BLaER1 (cell line): ENCODE results near the gene NOL9.
"Not testable (repeated sequence)": the region's sequence is repeated elsewhere in the genome, so short reads cannot be mapped to it uniquely, and the experiment has no call there.

Experiments
- H3K27ac ChIP-seq: shearing (Covaris generic); formaldehyde crosslinking; 2 replicates; pipeline ENCODE4 v1.8.1; 2022
- H3K27me3 ChIP-seq: shearing (Covaris generic); formaldehyde crosslinking; 2 replicates; pipeline ENCODE4 v1.8.1; 2022
- H3K36me3 ChIP-seq: shearing (Covaris generic); formaldehyde crosslinking; 2 replicates; pipeline ENCODE4 v1.8.1; 2022
- H3K4me1 ChIP-seq: shearing (Covaris generic); formaldehyde crosslinking; 2 replicates; pipeline ENCODE4 v1.8.1; 2022
- H3K4me2 ChIP-seq: shearing (Covaris generic); formaldehyde crosslinking; 2 replicates; pipeline ENCODE4 v1.8.1; 2022
- H3K4me3 ChIP-seq: shearing (Covaris generic); formaldehyde crosslinking; 2 replicates; pipeline ENCODE4 v1.8.1; 2022
- H3K9ac ChIP-seq: shearing (Covaris generic); formaldehyde crosslinking; 2 replicates; pipeline ENCODE4 v1.8.1; 2022
- H3K9me3 ChIP-seq: shearing (Covaris generic); formaldehyde crosslinking; 2 replicates; pipeline ENCODE4 v1.8.1; 2022
- H4K20me1 ChIP-seq: shearing (Covaris generic); formaldehyde crosslinking; 2 replicates; pipeline ENCODE4 v1.8.1; 2022
- Cebpa-rat ChIP-seq: shearing (Covaris generic); IDR thresholded peaks from 2 replicates; pipeline ENCODE4 v1.8.1; 2022

The NOL9 gene

GRCh38 chr1:6577831-6578525, 23.7 kb upstream of the NOL9 start:
- H4K20me1 ChIP-seq: peaks cover 27% of the 10 kb centered on the region
- H3K27me3 ChIP-seq: no peaks in the 10 kb centered on the region
- H3K4me1 ChIP-seq: peaks cover 46% of the 10 kb centered on the region
- H3K4me2 ChIP-seq: peak overlapping the region; percentile 97
- no peaks in the 10 kb centered on the region for H3K9me3 ChIP-seq
- no peak for TF ChIP-seq Cebpa-rat
- H3K27ac ChIP-seq: 0 out of 2 replicates have a peak overlapping the region, but pooled peaks have one; percentile 1
- H3K4me3 ChIP-seq: no peak overlapping the region
- no peaks in the 10 kb centered on the region for H3K36me3 ChIP-seq
- no peak overlapping the region for H3K9ac ChIP-seq

GRCh38 chr1:6574818-6575217, 20.5 kb upstream of the NOL9 start:
- Histone ChIP-seq H3K27ac (no peak overlapping the region), H3K9ac (no peak overlapping the region), H3K4me1 (peaks cover 27% of the 10 kb centered on the region), H3K4me2 (no peak overlapping the region), H3K4me3 (no peak overlapping the region), H3K9me3 (peaks cover 7% of the 10 kb centered on the region), H3K36me3 (no peaks in the 10 kb centered on the region), H4K20me1 (no peaks in the 10 kb centered on the region), H3K27me3 (no peaks in the 10 kb centered on the region)
- TF ChIP-seq Cebpa-rat: no peak

DNA sequence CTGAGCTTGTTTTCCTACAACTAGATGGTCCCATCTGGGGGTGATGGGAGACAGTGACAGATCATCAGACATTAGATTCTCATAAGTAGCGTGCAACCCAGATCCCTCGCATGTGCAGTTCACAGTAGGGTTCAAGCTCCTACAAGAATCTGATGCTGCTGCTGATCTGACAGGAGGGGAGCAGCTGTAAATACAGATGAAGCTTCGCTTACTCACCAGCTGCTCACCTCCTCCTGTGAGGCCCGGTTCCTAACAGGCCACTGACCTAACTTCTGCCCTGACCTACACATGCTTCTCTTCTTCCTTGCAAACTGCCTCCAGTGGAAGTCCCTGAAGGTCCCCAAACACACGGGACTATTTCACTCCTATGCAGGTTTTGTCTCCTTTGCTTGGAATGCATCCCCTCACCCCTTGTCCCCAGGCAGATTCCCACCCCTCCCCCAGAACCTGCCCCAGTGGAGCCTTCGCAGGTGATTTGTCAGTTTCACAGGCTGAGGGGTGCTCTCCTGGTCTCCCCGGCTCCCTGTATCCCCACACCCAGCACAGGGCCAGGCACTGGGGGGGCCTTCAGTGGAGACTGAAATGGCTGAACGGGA, 19.8 kb upstream of the NOL9 start:
- Histone ChIP-seq H3K27ac (no peak overlapping the region), H3K36me3 (no peaks in the 10 kb centered on the region), H3K4me1 (peaks cover 28% of the 10 kb centered on the region), H3K9me3 (peaks cover 7% of the 10 kb centered on the region), H3K9ac (no peak overlapping the region), H3K27me3 (no peaks in the 10 kb centered on the region), H3K4me2 (no peak overlapping the region), H4K20me1 (no peaks in the 10 kb centered on the region), H3K4me3 (no peak overlapping the region)
- no peak for TF ChIP-seq Cebpa-rat

GRCh38 chr1:6572653-6573383, 18.5 kb upstream of the NOL9 start:
- Histone ChIP-seq H3K27ac (no peak overlapping the region), H3K4me2 (no peak overlapping the region)

DNA sequence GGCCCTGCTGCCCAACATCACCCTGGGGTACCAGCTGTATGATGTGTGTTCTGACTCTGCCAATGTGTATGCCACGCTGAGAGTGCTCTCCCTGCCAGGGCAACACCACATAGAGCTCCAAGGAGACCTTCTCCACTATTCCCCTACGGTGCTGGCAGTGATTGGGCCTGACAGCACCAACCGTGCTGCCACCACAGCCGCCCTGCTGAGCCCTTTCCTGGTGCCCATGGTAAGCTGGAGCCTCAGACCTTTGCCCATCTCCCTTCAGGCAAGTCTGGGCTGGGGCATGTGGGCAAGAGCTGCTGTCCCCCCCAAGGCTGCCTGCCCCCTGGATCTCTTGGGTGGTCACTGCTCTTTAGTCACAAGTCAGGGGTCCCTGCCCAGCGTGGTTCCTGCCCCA, 16.7 kb upstream of the NOL9 start:
- Histone ChIP-seq H3K4me3 (no peak overlapping the region), H3K9ac (no peak overlapping the region), H3K27ac (no peak overlapping the region), H4K20me1 (no peaks in the 10 kb centered on the region), H3K27me3 (no peaks in the 10 kb centered on the region), H3K36me3 (no peaks in the 10 kb centered on the region), H3K4me1 (peaks cover 14% of the 10 kb centered on the region), H3K4me2 (no peak overlapping the region), H3K9me3 (peaks cover 7% of the 10 kb centered on the region)
- no peak for TF ChIP-seq Cebpa-rat

More at GRCh38 chr1:6572653-6573383, 18.5 kb upstream of the NOL9 start:
- H3K9me3 ChIP-seq: peaks cover 7% of the 10 kb centered on the region
- no peak overlapping the region for H3K4me3 ChIP-seq
- peaks cover 15% of the 10 kb centered on the region for H3K4me1 ChIP-seq
- H3K27me3 ChIP-seq: no peaks in the 10 kb centered on the region
- TF ChIP-seq Cebpa-rat: no peak
- no peak overlapping the region for H3K9ac ChIP-seq
- no peaks in the 10 kb centered on the region for H4K20me1 ChIP-seq
- H3K36me3 ChIP-seq: no peaks in the 10 kb centered on the region

DNA sequence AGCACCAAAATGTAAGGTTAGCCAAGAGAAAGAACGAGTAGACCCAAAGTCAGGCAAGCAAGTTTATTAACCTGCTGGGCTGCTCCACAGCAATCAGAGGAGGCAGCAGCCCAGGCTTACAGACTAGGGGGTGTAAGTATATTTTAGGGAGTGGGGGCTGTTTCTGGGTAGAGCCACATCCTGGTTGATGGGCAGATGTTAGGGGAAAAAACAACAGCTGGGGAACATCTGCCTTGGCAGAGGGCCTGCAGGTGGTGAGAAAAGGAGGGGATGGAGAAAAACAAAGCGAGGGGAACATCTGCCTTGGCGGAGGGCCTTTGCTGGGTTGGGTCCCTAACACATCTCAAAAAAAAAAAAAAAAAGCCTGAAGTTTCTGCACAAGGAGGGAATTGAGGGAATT, 15.8 kb upstream of the NOL9 start:
- no peaks in the 10 kb centered on the region for H3K27me3 ChIP-seq
- H3K9me3 ChIP-seq: peaks cover 7% of the 10 kb centered on the region
- H3K36me3 ChIP-seq: no peaks in the 10 kb centered on the region
- peak overlapping the region; percentile 65 for H3K4me2 ChIP-seq
- no peak for TF ChIP-seq Cebpa-rat
- H3K27ac ChIP-seq: no peak overlapping the region
- no peak overlapping the region for H3K9ac ChIP-seq
- H4K20me1 ChIP-seq: no peaks in the 10 kb centered on the region
- H3K4me1 ChIP-seq: peaks cover 14% of the 10 kb centered on the region
- no peak overlapping the region for H3K4me3 ChIP-seq

- Histone ChIP-seq H4K20me1 (no peaks in the 10 kb centered on the region), H3K36me3 (no peaks in the 10 kb centered on the region), H3K9me3 (peaks cover 7% of the 10 kb centered on the region), H3K27me3 (no peaks in the 10 kb centered on the region), H3K4me3 (no peak overlapping the region), H3K27ac (no peak overlapping the region), H3K4me1 (peaks cover 14% of the 10 kb centered on the region), H3K4me2 (no peak overlapping the region), H3K9ac (no peak overlapping the region)
- no peak for TF ChIP-seq Cebpa-rat
Measured at GRCh38 chr1:6569033-6569432, 14.7 kb upstream of the NOL9 start.

DNA sequence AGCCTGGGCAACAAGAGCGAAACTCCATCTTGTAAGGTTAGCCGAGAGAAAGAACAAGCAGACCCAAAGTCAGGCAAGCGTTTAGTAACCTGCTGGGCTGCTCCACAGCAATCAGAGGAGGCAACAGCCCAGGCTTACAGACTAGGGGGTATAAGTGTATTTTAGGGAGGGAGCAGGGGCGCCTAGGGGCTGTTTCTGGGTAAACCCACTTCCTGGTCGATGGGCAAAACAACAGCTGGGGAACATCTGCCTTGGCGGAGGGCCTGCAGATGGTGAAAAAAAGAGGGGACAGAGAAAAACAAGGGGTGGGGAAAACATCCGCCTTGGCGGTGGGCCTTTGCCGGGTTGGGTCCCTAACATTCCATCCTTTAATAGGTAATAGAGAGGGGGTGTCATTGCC, 6.0 kb upstream of the NOL9 start:
- Histone ChIP-seq H4K20me1 (no peaks in the 10 kb centered on the region), H3K27ac (no peak overlapping the region), H3K27me3 (no peaks in the 10 kb centered on the region), H3K4me1 (peaks cover 8% of the 10 kb centered on the region), H3K9me3 (peaks cover 32% of the 10 kb centered on the region), H3K4me3 (no peak overlapping the region), H3K9ac (no peak overlapping the region), H3K36me3 (no peaks in the 10 kb centered on the region), H3K4me2 (peak overlapping the region; percentile 17; the same call in 1 of the 2 replicates)
- no peak for TF ChIP-seq Cebpa-rat

- Histone ChIP-seq H3K9me3 (peaks cover 32% of the 10 kb centered on the region), H3K4me1 (peaks cover 15% of the 10 kb centered on the region)
- not testable (repeated sequence) for H3K9ac ChIP-seq, H3K27me3 ChIP-seq, H3K36me3 ChIP-seq, H3K27ac ChIP-seq, H4K20me1 ChIP-seq, H3K4me3 ChIP-seq, H3K4me2 ChIP-seq
Measured at GRCh38 chr1:6559161-6559560, 4.8 kb upstream of the NOL9 start.

DNA sequence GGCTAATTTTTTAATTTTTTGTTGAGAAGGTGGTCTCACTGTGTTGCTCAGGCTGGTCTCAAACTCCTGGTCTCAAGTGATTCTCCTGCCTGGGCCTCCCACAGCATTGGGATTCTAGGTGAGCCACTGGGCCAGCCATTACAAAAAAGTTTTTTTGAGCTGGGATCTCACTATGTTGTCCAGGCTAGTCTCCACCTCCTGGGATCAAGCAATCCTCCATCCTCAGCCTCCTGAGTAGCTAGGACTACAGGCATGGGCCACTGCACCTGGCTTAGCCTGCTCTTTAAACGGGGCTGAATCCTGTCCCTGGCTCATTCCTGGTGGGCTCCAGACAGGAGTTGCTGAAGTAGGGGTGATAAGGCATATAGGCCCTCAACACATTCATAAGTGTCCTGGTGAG, 3.3 kb upstream of the NOL9 start:
- Histone ChIP-seq H3K9ac (no peak overlapping the region), H3K36me3 (no peaks in the 10 kb centered on the region), H4K20me1 (peaks cover 12% of the 10 kb centered on the region), H3K27me3 (no peaks in the 10 kb centered on the region), H3K9me3 (peaks cover 27% of the 10 kb centered on the region), H3K4me2 (no peak overlapping the region), H3K4me1 (peaks cover 24% of the 10 kb centered on the region), H3K27ac (no peak overlapping the region), H3K4me3 (no peak overlapping the region)
- no peak for TF ChIP-seq Cebpa-rat
